ENCODE results near the gene GTF2H1.
"Not testable (repeated sequence)": the region's sequence is repeated elsewhere in the genome, so short reads cannot be mapped to it uniquely, and the experiment has no call there.

Gene GTF2H1

DNA sequence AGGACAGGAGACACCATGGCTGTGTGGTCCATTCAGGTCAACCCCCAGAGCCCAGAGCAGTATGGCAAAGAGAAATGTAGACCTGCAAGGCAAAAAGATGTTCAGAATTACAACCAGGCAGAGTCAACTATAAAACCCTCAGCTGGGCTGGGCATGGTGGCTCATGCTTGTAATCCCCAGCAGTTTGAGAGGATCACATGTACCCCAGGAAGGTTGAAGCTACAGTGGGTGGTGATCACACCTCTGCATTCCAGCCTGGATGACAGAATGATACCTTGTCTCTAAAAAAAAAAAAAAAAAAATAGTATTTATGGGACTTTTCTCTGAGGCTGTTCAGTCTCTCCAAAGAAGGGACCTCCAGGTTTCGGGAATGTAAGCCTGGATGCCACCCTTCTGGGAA, 53.6 kb downstream of the GTF2H1 start:
- DNase-seq (ENCODE audit: low read depth): no peak

DNA sequence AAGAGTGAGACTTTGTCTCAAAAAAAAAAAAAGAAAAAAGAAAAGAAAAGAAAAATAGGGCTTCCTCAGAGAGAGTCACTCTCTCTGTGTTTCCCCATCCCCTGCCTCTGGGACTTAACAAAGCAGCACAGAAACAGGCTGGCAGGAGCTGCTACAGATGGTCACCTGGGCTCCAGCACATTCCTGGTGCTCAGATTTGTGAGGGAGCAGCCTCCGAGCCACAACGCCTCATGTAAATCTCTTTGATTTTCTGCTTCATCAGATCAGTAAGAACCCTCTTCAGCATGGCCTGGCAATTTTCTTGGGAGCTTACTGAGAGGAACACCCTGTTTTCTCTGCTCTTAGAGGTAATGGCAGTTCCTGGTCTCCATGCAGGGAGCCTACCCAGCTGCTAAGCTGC, 56.8 kb downstream of the GTF2H1 start:
- no peak for DNase-seq (ENCODE audit: low read depth)

DNA sequence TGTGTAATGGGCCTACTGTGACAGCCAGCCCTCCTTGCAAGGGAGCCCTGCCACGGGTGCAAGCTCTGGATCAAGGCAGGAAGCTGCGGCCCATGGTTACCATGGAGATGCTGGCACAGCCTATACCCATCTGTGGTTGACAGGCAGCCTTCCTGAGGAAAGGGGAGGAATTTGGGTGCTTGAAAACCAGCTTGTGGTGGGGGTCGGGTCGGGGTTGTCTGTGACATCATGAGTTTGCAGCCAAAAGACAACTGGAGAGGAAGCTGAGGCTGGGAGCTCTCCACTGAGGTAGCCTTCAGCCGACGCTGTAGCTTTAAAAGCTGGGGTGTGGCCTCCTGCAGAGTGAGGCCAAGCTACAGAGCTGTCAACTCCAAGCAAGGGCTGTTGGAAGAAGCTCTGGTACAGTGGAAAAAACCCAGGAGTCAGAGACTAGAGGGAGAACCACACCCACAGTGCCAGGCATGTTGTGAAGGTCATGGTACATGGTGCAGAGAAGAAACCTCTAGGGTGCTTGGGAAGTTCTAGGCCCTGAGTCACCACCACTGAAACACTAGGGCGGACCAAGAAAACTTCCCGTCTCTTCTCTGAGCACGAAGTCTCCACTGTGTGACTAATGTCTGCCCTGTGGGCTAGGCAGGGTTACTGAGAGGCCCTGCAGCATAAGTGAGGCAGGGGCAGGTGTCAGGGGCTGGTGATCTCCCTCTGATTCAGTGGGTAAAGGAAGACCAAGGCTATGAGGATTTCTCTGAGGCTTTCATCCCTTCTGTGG, 61.2 kb downstream of the GTF2H1 start:
- DNase-seq (ENCODE audit: low read depth): peak; percentile 99

DNA sequence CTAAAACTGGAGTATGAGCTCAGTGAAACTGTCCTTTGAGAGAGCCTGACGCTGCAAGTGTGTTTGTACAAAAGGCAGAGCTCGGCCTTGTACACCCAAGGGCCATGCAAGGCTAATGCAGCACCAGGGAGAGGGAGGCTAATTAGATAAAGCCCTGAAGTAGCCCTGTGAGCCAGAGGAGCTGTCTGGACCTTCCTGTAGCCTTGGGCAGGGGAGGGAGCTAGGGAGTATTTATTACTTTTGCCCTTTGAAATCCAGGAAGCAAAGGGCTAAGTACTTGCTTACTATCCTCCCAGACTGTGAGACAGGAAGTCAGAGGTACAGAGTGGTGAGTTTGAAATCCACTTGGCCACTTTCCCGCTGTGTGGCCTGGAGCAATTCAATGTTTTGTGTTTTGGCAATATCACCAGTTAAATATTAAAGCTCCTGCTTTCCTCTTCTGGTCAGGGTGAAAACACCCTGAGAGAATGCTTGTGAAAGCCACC, 61.8 kb downstream of the GTF2H1 start:
- peak; percentile 94 for DNase-seq (ENCODE audit: low read depth)

DNA sequence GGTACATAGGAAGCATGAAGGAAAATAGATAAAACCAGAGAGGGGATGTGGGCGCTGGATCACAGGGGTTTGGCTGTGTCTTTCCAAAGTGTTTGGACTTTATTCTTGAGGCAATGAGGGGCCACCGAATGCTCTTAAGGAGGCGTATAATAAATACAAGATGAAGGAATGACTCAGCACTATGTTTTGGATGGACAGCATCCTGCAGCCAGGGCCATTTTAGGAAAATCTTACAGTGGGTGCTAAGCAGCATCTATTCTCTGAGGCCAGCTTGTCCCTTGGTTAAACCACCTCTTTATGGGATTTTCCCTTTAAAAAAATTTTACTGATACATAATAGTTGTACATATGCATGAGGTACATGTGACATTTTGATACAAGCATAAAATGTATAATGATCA, 67.7 kb downstream of the GTF2H1 start:
- no peak for DNase-seq (ENCODE audit: low read depth)

GRCh38 chr11:18392434-18393321, 70.3 kb downstream of the GTF2H1 start:
- peak; percentile 35 for DNase-seq (ENCODE audit: low read depth)

DNA sequence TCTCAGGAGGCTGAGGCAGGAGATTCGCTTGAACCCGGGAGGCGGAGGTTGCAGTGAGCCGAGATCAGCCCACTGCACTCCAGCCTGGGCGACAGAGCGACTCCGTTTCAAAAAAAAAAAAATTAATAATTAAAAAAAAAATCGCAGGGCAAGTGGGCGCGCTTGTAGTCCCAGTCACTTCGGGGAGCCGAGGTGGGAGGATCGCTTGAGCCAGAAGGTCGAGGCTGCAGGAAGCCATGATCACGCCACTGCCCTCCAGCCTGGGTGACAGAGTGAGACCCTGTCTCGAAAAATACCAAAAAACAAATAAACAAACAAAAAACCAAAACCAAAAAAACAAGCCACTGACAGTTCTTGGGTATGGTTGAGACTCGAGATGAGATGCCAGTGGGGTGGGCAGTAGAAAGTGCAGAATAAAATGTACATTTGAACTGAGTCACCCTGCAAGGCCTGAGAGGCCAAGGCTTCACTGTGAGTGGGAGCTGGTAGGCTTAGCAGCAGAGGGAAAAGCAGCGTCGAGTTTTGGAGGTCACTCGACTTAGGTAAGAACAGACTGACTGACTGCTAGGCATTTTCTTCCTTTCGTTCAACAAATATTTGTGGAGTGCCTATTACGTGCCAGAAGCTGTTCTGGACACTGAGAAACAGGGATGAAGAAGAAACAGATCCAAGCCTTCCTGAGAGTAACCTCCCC, 71.4 kb downstream of the GTF2H1 start:
- DNase-seq (ENCODE audit: low read depth): no peak

GRCh38 chr11:18394275-18394927, 72.0 kb downstream of the GTF2H1 start, which contains the start of gene LDHA:
Gene LDHA, plus strand, starts transcription at chr11:18394563. Its CDS starts 2,280 bp downstream, at chr11:18396843.
- peak; percentile 97 for DNase-seq (ENCODE audit: low read depth)

GRCh38 chr11:18394928-18395734, 72.8 kb downstream of the GTF2H1 start:
- DNase-seq (ENCODE audit: low read depth): no peak

GRCh38 chr11:18395735-18396504, 73.6 kb downstream of the GTF2H1 start:
- peak; percentile 100 for DNase-seq (ENCODE audit: low read depth)

- no peak for DNase-seq (ENCODE audit: low read depth)
Observed at GRCh38 chr11:18397921-18398320, 75.6 kb downstream of the GTF2H1 start.

GRCh38 chr11:18401077-18401476, 78.7 kb downstream of the GTF2H1 start:
- not testable (repeated sequence) for DNase-seq (ENCODE audit: low read depth)

- DNase-seq (ENCODE audit: low read depth): no peak
Observed at GRCh38 chr11:18404062-18404461, 81.7 kb downstream of the GTF2H1 start.

GRCh38 chr11:18407400-18407799, 85.0 kb downstream of the GTF2H1 start:
- peak; percentile 48 for DNase-seq (ENCODE audit: low read depth)

GRCh38 chr11:18408558-18409291, 86.4 kb downstream of the GTF2H1 start:
- DNase-seq (ENCODE audit: low read depth): peak; percentile 15

- no peak for DNase-seq (ENCODE audit: low read depth)
Observed at GRCh38 chr11:18416459-18416858, 94.1 kb downstream of the GTF2H1 start.
